Left kidney (tissue), 2 donors: ENCODE results near the gene UPF1. TPM values are rescaled to one million over a fixed set of nuclear protein-coding genes. Genes with fewer than 3 reads are reported as not detected.

ENCODE experiments used
- DNase-seq: peaks from one replicate; pipeline ENCODE4 v3.0.0-alpha.2; 2013
- polyA plus RNA-seq: library from polyadenylated mRNA; unstranded; fragments of 120-200 nt; gene quantifications from one replicate; pipeline ENCODE4 v1.2.1, GENCODE V29; 2013; ENCODE audit not compliant: insufficient read length

UPF1 gene
- polyA plus RNA-seq, 1 donor: 49.1 TPM

DNA sequence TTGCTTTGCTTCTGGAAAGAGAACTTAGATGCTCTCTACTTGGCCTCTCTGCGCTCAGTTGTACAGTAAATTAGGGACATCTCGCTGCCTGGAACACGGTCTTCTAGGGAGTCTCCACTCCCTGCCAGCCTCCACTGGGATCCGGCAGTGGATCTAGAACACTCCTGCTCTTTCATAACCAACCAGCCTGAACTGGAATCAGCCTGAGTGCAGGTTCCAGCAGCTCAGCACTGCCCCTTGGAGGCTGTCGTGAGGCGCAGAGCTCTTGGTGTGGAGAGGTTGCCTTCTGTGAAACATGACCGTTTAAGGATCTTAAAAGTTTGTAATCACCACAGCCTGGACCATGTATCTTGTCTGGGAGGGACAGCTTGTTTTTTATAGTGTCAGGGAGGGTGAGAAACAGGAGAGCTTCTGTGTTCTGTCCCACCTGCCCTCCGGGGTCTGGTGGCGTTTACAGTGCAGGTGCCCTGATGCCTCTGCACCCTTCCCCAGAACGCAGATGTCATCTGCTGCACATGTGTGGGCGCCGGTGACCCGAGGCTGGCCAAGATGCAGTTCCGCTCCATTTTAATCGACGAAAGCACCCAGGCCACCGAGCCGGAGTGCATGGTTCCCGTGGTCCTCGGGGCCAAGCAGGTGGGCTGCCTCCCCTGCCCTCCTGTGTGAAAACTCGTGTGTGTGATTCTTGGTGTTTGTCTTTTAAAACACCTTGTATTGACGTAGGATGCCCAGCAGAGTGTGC lies 24.8 kb downstream of the UPF1 start:
- DNase-seq: no peak

DNA sequence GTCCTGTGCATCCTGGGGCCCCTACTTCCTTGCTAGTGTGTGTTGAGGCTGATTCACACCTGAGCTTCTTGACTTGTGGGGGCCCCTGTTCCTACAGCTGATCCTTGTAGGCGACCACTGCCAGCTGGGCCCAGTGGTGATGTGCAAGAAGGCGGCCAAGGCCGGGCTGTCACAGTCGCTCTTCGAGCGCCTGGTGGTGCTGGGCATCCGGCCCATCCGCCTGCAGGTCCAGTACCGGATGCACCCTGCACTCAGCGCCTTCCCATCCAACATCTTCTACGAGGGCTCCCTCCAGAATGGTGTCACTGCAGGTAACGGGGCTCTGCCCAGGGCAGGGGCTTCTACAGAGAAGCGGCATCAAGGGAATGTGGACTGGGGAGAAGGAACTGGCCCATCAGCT lies 25.5 kb downstream of the UPF1 start:
- DNase-seq: no peak

DNA sequence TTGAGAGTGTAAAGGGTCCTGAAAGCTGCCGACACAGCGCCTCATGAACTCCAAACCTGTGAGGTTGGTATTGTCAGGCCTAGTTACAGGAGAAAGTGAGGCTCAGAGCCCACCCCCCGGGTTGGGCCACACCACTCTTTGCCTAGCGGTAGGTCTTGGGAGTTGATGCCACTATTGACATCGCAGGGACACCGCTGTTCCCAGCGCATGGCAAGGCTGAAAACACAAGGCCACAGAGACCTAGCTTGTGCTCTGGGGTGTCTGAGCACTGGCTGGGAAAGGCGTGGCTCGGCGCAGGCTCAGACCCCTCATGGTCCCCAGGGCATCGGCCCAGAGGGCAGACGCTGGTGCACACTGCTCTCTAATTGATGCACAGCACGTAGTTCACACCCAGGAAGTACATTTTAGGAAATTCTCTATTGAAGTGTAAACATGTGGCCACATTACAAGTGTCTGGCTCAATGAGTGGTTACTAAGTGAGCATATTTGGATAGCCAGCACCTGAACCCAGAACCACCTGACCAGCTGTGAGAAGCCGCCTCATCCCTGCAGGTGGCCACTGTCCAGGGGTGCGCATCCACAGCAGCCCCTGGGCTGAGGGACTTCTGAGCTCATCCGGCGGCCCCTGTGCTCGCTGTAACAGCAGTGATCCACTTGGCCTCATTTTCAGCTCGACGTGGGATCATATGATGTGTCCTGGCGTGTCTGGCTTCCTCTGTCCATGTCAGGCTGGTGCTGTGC lies 27.3 kb downstream of the UPF1 start:
- DNase-seq: no peak

DNA sequence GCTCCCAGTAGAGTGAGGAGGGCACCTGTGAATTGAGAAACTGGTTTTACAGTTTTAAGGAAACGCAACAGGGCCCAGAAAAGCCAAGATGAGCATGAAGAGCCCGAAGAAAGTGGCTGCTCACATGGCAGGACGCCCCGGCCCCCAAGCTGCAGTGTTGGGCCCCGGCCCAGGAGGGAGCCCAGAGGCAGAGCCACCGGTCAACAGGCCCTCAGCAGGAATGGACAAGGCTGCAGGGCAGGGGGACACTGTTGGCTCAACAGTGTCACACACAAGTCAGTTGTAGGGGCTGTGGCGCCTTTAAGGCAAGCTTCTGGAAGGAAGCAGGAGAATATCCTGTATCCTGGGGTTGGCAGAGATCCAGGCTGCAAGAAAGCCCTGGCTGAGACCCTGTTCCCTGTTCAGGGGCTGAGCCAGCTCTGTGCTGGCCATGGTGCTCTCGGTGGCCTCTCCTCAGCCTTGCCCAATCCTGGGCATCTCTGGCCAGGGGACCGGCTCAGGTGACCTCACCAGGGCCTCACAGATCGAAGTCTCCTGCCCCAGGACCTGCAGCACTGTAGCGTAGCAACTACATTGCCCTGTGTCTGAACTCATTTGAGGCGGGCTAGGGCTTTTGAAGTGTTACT lies 28.0 kb downstream of the UPF1 start:
- no peak for DNase-seq

DNA sequence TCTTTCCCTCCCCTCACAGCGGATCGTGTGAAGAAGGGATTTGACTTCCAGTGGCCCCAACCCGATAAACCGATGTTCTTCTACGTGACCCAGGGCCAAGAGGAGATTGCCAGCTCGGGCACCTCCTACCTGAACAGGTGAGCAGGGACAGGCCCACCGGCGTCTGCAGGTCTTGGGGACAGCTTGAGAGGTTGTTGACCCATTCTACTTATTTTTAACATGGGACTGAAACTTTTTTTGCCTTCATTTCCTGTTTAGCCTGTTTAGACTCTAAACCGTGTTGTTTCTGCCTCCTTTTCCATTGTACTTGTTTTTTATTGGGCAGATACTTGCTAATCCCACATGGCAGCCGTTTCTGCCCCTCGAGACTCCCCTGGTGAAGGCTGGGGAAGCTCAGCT lies 28.5 kb downstream of the UPF1 start:
- DNase-seq: no peak

DNA sequence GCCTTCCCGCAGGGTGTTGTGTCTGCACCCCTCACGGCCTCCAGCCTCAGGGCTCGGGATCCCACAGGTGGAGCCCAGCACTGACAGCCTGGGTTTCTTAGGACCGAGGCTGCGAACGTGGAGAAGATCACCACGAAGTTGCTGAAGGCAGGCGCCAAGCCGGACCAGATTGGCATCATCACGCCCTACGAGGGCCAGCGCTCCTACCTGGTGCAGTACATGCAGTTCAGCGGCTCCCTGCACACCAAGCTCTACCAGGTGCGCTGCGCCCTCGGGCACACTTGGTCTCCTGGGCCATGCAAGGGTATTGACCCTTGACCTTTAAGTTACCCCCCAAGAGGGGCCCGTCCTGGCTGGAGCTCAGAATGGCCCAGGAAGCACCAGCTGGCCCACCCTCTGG lies 29.0 kb downstream of the UPF1 start:
- DNase-seq: no peak

DNA sequence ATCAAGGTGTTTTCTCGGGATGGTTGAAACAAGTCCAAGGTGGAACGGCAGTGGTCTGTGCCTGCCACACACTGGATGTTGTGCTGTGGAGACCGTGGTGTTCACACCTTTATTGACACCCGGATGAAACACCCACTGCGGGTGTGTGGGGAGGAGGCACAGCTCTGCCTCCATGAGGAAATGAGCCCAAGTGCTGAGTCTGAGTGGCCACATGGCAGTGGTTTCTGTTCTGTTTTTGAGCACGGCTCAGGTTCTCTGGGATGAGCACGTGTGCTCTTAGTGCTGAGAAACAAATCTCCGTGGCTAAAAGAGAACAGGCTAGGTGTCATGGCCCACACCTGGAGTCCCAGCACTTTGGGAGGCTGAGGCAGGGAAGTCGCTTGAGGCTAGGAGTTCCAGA lies 29.5 kb downstream of the UPF1 start:
- no peak for DNase-seq

DNA sequence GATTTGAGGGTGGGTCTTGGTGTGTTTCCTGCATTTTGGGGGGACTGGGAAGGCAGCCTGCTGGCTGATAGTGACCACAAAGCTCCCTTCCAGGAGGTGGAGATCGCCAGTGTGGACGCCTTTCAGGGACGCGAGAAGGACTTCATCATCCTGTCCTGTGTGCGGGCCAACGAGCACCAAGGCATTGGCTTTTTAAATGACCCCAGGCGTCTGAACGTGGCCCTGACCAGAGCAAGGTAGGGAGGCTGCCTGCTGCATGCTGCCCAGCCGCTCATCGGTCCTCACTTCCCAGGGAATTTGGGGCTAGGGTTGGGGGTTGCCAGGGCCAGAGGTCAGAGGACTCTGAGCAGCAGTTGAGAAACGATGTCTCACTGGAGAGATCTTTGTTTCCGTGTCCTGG lies 30.2 kb downstream of the UPF1 start:
- no peak for DNase-seq

DNA sequence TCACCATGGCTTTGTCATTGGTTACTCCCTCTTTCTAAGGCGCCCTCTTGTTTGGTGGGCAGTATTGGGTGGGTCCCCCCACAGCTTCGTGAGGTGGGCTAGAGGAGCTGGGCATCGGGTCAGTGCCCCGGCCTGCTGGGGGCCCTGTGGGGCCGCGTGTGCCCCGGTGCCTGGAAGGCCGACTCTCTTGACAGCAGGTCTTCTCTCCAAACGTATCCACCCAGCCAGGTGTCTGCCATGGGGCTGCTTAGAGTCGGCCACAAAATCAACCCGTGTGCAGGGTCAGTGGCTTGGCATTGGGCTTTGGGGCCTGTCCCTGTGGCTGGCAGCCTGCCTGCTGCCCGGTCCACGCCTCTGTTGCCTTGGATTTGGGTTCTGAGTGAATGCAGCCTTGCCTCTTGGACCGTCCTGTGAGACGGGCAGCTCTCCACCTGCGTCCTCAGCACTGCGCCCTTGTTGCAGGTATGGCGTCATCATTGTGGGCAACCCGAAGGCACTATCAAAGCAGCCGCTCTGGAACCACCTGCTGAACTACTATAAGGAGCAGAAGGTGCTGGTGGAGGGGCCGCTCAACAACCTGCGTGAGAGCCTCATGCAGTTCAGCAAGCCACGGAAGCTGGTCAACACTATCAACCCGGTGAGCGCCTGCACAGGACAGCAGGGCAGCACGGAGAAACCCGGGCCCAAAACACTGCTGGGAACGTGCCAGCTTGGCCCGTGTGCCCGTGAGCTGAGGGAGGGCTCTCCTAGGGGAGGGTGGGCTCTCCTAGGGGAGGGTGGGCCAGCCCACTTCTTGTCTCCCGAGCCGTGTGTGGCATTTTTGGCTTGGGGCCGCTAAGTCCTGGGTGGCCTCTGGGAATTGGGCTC lies 31.4 kb downstream of the UPF1 start:
- DNase-seq: no peak

DNA sequence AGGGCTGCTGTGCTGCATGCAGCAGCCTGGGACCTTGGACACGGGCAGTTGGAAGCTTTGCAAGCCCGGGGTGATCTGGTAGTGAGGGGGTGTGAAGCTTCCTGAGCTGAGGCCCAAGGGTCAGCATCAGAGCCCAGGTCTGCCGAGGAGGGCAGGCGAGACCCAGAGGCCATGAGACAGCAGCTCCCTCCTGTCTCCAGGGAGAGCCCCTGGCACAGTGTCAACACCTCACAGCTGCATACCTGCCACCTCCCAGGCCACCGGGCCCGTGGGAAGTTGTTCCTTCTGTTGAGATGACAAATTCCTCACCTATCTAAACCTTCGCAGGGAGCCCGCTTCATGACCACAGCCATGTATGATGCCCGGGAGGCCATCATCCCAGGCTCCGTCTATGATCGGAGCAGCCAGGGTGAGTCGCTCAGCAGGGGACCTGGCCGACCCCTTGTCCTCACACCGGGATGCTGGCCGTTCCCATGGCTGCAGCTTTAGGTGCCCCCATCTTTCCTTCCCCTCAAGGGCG lies 32.1 kb downstream of the UPF1 start:
- DNase-seq: no peak

DNA sequence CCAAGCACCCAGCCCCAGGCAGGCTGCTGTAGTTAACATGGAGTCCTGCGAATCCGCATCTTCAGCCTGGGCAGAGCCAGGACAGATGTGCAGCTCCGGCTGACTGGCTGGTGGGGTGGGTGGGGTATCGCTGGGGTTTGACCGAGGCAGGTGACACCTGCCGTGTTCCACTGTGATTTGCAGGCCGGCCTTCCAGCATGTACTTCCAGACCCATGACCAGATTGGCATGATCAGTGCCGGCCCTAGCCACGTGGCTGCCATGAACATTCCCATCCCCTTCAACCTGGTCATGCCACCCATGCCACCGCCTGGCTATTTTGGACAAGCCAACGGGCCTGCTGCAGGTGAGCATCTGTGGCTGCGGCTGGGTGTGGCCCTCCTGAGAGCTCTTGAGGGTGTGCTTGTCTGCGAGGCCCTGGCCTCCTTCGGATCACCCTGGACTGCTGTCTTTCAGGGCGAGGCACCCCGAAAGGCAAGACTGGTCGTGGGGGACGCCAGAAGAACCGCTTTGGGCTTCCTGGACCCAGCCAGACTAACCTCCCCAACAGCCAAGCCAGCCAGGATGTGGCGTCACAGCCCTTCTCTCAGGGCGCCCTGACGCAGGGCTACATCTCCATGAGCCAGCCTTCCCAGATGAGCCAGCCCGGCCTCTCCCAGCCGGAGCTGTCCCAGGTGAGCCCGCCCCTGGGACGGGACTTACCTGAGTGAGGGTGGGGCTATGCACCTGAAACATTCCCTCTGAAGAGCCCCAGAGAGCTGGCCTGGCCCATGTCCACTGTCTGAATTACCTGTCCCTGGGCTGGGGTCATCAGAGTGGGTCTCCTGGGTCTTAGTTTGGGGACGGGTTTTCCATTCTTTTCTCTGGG lies 33.6 kb downstream of the UPF1 start:
- DNase-seq: no peak

DNA sequence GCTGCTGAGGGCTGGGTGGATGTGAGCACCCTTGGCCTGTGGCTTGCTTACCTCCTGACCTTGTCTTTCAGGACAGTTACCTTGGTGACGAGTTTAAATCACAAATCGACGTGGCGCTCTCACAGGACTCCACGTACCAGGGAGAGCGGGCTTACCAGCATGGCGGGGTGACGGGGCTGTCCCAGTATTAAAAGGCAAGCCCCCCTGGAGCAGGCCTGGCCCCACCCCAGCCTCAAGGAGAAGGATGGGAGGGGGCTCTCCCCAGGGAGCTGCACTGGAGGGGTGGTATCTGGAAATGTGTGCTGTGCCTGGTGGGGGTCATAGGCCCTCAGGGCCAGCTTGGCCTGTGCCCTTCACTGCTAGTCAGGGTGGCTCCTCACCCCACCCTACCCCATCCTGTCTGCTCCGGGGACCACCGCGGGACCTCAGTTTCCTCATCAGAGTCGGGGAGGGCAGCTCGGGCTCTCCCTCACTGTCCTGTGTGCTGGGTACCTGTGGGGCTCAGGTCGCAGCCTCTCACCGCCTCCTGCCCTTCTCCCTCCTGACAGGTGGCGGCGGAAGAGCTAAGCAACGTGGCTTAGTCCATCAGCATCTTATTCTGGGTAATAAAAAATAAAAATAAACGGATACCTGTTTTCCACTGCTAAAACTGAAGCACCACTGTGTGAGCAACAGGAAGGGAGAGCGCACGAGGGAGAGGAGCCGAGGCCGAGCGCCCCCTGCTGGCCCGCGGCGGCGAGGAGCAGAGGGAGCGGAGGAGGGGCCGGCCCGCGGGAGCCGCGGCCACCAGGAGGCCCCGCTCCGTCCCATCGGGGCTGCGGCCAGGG lies 34.4 kb downstream of the UPF1 start:
- DNase-seq: peak; percentile 45

DNA sequence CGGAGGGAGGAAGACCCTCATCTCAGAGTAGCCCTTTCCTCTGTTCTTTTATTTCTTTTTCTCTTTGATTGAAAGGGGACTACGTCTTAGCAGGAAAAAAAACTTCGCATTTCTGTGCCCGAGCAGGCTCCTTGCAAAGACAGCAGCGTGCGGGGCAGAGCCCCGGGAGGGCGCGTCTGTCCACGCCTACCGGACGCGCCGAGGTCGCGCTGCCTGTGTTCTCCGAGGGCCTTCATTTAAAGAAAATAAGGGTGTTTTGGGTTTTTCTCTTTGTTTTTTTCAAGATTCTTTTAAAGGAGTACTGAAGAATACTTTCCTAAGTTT lies 35.0 kb downstream of the UPF1 start:
- DNase-seq: no peak

DNA sequence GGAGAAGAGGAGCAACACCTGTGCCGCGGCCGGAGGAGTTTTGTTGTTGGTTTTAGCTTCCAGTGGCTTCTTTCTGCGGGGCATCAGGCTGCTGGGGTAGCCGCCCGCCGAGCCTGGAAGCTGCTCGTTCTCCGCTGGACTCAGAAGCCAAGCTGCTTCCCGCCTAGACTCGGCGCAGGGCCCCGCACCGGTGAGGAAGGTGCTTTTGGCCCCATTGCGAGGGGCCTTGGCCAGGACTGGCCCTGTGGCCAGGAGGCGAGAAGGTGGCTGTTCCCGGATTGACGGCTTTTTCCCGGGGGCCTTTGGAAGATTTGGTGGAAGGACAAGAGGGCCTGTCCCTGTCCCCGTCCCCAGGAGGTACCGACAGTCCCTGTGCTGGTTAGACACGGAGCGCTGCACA lies 35.4 kb downstream of the UPF1 start:
- DNase-seq: no peak

DNA sequence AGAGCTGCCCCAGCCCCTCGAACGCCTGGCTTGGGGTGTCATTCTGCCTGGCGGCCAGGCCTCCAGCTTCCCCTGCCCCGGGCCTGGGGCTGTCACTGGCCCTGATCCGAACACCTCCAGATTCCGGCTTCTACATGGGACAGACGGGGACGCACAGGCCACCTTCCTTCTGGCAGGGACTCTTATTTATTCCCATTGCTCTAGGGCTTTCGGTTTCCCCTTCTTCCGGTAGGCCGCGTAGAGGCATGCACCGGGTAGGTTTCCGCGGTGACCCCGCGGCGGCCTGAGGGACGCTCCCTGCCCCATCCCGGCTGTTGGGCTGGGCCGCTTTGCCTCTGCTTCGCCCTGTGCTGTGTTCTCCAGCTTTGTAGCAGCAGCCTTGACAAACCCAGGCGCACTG lies 36.0 kb downstream of the UPF1 start:
- DNase-seq: no peak

DNA sequence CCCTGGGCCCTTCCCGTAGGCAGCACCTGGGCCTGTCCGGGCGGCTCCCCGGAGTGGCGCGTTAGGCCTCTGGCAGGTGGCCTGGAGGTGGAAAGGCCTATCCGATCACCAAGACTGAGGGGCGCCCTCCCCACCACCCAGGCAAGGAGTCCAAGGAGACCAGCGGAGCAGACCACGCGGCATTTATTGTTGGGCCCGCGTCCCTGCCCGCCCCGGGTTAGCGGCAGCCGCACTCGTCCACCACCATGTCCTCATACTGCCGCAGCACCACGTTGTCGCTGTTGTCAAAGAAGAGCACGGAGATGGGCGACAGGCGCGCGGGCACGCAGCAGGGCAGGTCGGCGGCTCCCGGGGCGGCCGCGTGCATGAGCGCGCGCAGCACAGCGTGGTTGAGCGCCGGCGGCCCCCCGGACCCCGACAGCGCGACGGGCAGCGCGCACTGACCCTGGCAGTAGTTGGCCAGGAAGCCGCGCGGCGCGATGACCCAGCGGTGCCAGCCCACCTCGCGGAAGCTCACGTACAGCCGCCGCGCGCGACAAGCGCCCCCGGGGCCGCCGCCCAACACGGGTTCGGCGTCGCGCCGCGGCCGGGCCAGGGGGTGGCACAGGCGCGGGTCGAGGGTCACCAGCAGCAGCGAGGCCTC lies 36.7 kb downstream of the UPF1 start:
- DNase-seq: no peak

DNA sequence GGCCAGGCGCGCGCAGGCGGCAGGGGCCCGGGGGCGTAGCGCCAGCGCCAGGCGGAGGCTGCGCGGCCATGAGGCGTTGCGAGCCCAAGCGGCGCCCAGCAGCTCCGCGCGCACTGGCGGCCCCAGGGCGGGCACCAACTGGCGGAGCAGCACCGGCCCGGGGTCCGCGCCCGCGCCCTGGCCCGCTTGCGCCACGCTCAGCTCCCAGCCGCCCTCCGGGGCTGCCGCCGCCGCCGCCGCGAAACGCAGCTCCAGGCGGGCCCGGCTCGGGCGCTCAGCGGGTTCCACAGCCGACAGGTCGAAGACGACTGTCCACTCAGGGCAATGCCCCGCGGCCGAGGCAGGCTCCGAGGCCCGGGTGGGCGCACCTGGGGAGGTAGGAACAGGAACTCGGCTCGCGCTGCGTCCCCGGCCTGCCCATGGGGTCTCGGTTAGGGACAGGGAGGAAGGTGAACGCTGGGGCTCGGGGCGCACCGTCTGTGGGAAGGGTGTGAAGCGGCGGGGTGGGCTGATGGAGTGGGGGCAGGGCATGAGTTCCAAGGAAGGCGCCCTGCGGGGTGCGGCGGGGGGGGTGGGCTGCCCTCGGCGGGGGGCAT lies 37.4 kb downstream of the UPF1 start:
- DNase-seq: no peak

DNA sequence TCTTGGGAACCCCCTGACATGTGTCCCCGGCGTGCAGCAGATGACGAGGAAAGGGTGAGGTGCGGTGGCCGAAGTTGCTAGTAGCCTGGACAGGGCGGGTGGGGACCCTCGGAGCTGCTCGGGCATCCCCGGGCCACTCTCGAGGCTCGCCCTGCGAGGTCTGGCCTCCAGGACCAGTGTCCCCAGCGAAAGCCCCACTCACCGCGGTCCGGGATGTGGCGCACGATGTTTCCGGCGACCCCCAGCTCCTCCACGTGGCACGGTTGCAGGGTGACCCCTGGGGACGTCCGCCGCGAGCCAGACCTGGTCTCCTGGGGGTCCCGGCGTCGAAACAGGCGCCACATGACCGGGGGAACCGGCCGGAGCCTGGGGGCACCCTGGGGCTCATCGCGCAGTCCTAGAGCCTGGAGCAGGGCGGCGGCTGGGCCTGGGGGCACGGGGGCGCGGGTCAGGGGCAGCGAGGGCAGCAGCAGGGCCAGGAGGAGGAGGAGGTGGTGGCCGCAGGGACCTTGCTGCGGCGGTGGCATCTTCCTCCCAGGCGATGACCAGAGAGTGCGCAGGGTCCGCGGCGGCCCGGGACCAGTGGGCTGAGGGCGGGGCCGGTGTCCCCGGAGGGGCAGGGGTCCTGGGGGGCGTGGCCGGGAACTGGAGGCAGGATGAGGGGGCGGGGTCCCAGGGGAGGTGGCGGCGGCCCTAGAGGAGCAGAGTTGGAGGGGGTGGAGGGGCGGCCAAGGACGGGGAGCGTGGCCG lies 38.2 kb downstream of the UPF1 start:
- no peak for DNase-seq
